RPMI7951 (cell line): ENCODE data around the gene EML6. TPM values are rescaled to one million over a fixed set of nuclear protein-coding genes. Genes with fewer than 3 reads are reported as not detected.
"Not testable (repeated sequence)": the region's sequence is repeated elsewhere in the genome, so short reads cannot be mapped to it uniquely, and the experiment has no call there.

ENCODE experiments used
- DNase-seq: peaks from one replicate; pipeline ENCODE4 v3.0.0-alpha.2; 2012; ENCODE audit warnings: low read depth
- total RNA-seq: library from RNA; depleted of rRNA; stranded (reverse); fragments of >200 nt; shearing (Covaris generic); gene quantifications from 2 replicates; pipeline ENCODE4 v1.2.3, GENCODE V29; 2014

EML6 gene
- total RNA-seq, 1 experiment from 2014 or later: 0.72 TPM

DNA sequence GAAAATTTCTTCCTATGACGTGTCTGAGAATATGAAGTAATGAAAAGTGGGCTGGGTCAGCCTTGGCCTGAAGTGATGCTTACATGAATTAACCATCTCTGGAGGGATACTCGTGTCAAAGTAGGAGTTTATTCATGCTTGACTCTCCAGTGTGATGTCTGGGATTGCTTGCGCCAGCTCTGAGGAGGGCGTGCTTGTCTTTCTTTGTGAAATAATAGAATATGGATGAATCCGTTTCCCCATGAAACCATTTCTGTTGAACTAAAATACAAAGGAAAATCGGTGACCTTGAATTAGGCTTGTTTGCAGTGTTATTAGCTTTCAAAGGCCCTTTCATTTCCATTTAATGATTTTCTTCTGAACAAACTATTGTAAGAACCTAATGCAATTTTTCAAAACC, 77.9 kb downstream of the EML6 start:
- DNase-seq: no peak

DNA sequence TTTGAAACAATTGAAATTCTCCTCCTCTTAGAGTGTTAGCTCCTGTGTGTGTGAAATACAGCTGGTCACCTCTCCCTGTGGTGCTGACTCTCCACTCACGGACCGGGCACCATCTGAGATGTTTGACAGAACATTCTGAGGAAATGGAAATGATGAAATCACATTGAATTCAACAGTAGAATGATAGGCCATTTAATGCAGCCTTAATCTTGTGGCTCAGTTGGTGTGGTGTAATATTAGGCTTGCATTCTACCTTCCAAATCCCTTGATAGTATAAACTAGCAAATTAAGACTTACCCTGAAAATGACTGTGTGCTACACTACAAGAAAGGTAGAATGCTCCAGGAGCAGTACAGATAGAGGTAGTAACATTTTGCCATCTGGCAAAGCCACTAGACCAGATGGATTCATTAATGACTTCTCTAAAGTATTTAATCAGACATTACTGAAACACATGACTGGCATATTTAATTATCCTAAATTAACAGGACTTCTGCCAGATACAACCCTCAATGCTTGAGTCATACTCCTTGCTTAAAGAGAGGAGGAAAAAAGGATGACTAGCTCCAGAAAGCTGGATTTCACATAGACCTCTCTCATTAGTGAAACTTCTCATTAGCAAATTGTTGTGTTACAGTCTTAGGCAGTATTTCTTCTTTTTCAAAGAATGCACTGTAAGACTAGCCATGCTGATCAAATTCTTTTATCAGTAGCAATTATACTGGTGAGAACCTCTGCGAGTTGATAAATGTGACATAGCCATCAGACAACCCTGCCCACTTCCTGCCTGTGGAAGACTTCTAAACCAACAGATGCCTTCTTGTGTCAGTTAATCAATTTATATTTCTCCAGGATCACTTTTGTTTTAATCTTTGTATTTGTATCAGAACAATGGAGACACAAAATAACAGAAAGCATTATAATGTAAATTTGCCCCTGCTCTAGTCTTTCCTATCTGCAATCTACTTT, 80.6 kb downstream of the EML6 start:
- peak; percentile 19 for DNase-seq

DNA sequence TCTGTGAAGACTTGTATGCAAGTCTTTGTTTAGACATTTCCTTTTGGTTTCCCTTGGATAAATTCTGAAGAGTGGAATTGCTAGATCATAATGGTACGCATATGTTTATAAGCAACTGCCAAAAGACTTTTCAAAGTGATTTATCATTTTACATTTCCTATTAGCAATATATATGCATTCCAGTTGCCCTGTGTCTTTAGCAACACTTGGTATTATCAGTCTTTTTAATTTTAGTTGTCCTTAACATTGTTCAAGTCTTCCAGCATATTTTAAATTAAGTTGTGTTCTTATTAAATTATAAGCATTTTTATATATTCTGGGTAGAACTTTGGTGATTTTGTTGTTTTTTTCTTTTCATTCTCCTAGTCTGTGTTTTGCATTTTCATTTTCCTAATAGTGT, 81.8 kb downstream of the EML6 start:
- no peak for DNase-seq

DNA sequence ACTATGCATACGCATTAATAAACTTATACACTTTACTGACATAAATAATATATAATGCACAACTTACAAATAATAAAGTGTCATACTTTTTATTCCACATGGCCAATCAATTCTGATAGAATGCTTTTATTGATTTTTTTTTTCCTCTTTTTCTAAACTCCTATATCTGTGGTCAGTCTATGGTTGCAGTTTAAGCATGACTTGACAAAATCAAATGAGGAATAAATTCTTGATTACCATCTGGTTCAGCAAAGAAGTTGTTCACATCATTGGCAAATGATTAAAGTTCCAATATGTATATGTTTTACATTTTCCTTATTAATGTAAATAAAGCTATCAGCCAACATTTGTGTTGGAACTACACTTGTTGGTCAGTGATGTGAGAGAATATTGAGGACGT, 83.5 kb downstream of the EML6 start:
- no peak for DNase-seq

DNA sequence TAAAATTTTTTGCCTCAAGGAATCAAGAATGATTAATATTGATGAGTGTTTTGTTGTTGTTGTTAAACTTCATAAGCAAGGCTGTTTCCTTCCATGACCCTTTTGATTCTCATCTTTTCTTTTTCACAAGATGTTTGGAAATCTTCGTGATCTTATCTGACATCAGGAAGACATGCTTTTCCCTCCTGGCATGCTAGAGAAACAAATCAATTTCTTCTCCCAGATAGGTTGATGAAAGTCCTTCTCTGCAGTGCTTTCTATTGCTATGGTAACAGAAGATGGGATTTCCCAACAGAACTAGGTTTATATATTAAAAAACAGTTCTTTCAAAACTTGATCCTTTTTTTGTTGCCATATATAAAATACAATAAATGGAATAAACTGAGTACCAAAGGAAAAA, 85.2 kb downstream of the EML6 start:
- no peak for DNase-seq

DNA sequence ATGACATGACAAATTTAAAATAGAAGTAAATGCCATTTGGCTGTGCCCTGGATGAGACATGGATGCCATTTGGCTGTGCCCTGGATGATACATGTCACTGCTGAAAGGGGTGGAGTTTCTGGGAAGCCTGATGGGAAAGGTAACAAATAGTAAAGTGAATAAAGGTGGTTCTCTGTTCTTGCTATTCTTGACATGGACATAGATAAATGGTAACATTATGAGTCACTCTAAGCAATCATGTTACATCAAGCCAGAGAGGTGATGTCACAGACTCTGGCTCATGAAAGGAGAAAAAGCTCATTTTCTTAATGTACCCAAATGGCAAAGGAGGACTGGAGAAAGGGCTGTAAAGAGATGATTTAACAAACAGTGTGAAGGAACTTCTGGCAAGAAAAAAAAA, 86.4 kb downstream of the EML6 start:
- peak; percentile 47 for DNase-seq

DNA sequence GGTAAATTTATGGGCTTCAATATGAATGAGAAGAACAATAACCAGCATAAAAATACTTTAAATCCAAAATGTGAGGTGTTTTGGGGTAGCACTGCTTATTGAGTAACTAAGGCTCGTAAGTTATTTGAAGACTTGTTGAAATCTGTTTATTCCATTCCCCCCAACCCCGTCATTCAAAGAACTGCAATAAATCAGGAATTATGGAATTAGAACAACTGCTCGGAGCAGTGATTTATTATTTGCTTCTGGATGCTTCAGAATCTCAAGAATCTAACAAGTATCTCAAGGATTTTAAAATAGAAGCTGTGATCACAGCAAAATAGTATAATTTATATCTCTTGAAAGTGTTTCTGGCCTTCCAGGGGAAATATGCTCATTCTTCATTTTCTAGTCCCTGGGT, 86.8 kb downstream of the EML6 start:
- DNase-seq: no peak

DNA sequence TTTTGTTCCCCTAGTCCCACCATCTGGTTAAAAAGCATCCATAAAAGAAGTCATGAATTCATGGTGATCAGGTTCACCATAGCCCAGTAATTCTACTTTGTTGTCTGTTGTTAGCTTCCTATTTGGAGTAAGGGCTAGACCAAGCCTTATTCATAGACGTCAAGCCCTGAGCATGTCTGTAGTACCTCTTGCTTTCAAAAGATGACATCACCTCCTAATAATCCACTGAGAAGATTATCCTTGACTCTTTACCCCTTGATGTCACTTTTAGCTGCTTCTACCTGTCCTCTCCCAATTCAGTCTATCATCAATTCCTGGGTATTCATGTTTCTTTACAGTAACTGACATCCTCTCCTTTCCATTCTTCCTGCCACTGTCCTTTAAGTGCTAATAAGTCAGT, 90.1 kb downstream of the EML6 start:
- DNase-seq: no peak

DNA sequence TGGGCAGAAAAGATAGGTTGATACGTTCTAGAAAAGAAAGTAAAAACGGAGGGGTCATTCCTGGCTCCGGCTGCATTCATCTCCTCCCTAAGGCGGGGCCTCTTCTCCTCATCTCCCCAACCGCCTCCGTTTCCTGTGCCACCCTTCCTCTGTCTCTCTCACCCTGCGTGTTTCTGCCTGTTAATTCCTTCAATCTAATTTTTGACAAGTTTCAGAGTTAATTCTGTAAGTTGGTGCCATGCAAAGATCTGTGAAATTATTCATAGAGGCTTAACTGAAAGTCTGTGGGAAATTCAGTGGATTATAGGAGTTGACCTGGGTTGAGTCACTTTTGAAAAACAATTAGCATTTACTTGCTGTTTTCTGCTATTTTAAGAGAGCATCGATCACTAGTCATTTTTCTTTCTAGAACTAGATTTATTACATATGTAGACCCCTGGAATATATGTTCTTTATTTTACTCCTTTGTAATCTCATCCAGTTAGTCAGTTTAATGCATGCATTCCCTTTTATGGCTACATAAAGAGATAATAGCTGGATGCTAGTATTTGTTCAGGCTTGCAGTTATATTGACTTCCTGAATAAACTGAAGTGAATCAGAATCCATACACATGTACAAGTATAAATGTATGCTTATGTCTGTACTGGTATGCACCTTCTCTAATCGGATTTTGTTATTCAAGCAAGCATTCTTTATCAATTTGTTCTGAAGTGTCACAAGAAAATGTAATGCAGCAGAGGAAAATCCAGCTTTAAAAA, 91.1 kb downstream of the EML6 start:
- DNase-seq: peak; percentile 46

DNA sequence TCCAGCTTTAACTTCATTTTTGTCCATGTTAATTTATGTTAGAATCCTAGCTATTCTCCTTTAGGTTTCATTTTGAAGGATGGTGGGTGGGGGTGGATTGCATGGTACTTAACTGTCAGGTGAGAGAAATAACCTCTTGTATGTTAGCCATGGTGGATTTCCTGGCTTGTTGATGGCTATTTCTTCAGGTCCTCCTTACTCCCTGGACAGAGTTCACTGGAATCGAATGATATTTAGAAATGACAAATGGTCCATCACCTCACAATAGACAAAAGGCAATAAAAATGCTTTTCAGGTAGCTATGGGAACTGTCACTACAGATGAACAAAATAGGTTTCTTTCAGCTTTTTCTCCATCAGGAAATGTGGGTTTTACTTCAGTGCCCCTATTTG, 91.7 kb downstream of the EML6 start:
- no peak for DNase-seq

DNA sequence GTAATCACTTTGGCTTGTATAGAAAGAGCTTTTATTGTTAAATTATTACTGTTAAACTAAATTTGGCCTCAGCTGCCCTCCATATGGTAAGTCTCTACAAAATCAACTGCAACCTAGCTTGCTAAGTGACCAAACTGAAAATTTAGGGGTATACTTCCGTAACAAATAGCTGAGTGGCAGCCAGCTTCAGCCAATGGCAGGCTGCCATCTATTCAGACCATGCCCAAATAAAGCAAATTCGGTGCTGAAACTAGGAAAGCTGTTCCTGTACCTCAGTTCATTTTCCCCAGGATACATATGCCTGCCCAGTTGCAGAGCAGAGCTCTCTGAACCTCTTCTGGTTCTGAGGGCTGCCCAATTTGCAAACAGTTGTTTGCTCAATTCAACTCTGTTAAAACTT, 94.8 kb downstream of the EML6 start:
- DNase-seq: no peak

DNA sequence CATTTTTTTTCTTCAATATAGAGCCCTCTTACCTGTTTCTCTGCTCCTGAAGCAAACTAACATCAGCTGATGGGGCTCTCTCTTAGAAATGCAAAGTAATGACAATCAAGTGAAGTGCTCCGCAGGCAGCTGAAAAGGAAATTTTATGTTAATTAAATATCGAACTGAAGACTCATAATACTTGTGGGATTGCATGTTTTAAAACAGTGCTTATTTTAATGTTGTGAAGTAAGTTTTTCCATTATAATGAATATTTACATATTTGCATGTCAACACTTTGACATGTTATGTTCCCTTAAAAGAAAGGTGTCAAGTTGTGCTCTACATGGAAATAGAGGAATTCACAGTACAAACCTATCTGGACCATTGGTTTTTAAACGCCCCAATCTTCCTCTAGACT, 97.1 kb downstream of the EML6 start:
- no peak for DNase-seq

DNA sequence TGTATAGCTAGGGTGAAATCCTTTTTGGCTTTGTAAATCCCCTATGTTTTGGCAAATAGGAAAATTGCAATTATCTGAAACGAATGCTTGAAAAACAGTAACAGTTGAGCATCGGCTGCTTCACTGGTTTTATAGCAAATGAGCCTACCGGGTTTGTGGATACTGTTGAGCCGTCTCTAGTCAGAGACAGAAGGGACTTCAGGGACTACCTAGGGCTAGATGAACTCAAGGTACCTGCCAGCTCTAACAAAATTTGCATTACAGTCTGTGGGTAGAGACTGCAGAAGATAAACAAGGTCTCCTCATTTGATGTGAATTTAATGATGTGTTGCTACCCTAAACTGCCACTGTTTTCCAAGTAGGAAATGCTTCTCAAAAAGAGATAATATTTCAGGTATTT, 101.1 kb downstream of the EML6 start:
- DNase-seq: no peak

DNA sequence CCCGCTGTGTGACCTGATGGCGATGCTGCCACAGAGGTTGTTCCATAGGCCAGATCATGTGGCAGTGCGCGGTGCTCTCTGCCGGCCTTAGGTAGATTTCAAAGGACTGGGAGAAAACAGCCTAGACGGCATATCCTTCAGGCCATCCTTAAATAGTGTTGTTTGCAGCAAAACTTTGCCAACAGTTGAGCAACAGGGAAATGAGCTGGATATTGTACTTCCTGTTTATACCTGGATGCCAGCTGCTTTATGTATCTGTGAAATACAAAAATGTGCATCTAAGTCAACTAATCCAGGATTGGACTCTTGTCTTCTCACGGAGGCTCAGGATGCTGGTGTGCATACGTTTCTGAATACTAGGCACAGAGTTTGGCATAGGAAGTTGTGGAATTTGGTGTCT, 107.1 kb downstream of the EML6 start:
- DNase-seq: no peak

DNA sequence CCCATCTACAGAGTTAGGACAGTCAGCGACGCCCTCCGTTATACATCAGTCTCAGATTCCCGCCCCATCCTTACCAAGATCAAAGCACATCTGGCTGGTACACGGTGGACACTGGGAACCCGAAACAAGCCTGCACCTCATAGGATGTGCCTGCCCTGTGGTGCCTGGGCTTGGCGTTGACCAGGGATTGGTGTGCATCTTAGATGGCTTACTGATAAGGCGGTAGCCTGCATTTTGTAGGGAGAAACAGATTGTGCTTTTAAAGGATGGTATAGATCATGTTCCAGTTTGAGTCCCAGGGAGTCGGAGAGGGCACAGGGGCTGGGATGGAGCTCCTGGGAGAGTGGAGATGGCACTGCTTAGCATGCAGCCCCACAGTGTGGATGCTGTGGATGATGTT, 108.0 kb downstream of the EML6 start:
- DNase-seq: no peak

DNA sequence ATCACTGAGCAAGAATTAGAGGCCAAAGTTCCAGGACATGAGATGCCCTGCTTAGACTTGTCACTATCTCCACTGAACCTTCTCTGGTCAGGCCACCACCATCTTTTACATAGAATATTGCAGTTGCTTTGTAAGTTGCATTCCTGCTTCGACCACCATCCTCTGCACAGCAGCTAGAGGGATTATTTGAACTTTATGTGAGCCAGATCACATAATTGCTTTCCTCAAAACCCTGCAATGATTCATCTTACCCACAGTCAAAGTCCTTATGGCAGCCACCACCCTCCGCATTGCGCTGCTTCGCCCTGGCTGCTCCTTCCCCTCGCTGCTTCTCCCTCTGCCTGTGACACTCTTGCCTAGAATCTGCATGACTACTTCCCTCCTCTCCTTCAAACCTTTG, 111.3 kb downstream of the EML6 start:
- no peak for DNase-seq

DNA sequence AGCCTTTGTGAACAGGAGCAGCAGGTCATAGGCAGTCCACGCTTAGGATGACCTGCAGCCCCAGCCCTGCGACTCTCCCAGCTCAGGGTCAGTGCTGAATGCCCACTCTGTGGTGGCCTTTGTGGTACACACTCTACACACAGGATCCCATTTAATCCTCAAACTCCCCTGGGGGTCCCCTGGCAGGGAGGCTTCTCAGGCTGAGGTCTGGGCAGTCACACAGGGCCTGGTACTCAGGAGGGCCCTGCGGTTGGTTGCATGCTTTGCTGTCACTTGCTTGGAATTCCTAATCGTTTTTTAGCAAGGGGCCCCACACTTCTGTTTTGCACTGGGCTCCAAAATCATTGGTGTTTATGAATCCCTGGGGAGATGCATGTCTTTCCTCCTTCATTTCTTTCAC, 113.0 kb downstream of the EML6 start:
- DNase-seq: no peak

DNA sequence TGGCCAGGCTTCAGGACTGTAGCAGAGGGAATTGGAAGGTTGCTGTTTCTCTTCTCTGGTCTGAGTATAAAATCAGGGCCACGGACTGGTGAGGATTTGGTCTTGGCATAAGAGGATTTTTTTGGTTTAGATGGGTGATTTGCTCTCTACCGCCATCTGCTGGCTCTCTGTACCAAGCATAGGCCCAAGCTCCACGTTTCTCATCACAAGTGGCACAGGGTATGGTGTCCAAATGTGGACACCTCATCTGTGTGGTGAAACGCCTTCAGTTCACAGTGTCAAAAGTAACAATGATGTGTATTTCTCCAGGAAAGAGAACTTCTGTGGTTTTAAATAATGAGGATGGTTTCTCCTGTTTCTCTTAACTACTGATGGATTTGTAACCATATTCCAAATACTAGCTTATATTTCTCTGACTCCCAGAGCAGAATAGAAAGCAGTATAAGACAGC, 115.1 kb downstream of the EML6 start:
- DNase-seq: peak; percentile 77

DNA sequence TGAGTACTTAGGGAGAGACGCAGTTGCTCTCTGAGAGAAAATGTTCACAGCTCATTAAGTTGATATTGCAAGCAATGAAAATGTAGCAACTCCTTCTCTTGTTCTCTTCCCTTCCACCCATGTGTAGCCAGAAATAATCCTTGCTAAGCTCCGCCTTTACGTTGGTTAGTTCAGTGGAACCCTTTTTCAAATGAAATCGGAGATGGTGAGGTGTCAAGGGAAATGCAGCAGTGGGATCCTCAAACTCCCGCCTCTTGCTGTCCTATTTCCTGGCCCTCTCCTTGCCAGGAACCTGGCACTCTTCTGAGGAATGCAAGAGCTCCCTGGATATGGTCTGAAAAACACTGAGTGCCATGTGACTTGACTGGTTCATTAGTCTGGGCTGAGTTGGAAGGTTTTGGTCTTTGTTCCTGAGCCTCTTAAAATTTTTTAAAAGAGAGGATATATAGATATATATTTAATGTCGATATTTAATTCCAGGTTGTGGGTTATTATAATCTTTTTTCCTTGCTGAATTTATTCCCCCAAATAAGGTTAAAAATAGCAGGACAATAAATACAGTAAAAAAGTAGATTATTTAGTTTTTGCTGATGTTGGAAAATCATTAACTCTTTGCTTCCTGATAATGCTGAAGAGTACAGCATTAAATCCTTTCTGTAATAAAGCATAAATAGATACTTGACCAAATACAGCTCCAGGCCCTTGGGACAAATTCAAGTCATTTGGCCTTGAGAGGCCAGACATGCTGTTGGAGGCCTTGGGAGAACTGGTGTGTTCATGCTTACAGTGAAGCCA, 116.2 kb downstream of the EML6 start:
- no peak for DNase-seq

DNA sequence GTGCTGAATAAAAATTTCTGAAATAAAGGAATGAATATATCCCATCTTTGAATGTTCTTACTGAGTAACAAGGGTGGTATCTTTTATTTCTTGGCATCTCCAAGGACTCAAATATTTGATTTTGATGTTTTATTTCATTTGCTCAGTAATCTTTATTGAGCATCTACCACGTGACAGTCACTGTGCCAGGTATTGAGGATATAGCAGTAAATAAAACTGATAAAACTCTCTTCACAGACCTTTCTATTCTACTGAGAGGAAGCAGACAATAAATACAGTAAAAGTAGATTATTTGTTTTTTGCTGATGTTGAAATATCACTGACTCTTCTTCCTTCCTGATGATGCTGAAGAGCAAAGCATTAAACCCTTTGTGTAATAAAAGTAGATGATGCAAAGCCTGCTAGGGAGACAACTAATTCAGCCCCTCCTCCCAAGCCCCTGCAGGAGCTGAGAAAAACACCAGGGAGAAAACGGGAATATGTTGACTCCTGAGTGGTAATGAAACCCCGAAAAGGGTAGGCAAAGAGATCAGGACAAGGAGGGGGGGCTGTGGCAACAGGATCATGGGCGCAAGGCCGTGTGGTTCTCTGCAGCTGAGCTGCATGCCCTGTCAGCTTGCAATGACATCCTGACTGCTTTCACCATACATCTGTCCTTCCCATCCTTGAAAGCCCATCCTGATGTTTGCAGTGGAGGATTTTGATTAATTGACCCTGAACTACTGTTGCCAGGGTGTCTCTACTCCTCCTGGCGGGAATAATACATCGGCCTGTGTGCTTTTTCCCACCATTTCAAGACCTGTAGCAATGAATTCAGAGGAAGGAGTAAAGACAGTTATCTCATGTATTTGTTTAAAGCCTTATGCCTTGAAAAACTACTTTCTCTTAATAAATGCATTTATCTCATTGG, 117.4 kb downstream of the EML6 start:
- no peak for DNase-seq

DNA sequence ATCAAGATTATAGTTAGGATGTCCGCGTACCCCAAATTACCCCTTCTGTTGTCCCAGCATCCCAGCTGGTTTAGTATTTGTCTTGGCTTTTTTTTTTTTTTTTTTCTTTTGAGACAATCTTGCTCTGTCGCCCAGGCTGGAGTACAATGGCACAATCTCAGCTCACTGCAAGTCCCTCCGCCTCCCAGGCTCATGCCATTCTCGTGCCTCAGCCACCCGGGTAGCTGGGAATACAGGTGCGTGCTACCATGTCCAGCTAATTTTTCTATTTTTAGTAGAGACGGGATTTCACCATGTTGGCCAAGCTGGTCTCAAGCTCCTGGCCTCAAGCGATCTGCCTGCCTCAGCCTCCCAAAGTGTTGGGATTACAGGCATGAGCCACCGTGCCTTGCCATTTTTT, 118.0 kb downstream of the EML6 start:
- not testable (repeated sequence) for DNase-seq
